ENCODE results near the gene MYG1. TPM values are rescaled to one million over a fixed set of nuclear protein-coding genes. Genes with fewer than 3 reads are reported as not detected.
"Not testable (repeated sequence)": the region's sequence is repeated elsewhere in the genome, so short reads cannot be mapped to it uniquely, and the experiment has no call there.

MYG1 gene
- total RNA-seq, 1 experiment from 2014 or later = 91.8 TPM

DNA sequence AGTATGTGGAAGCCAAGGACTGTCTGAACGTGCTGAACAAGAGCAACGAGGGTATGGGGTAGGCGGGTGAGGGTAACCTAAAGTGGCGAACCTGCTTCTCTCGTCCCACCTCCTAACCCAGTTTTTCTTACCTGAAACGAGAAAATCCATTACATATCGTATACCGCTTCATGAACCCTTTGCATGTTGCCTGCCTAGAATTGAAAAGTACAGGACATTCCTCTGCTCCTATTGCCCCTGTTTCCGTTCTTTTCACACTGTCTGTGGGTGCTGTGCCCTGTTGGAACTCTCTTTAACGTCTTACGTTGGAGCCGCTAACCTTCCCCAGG, 3.6 kb upstream of the MYG1 start:
- peaks cover 18 to 60% (median 55%) of the 10 kb centered on the region in 3 experiments for H3K36me3 Mint-ChIP-seq (ENCODE audit: insufficient read depth in 1 of 3, low read depth in 3 of 3)
- peak overlapping the region; percentile 94 to 99 (median 98) for H3K27ac Mint-ChIP-seq
- no peak overlapping the region for H4K91ac ChIP-seq (ENCODE audit: insufficient read length, low read depth, low read length)
- no peak overlapping the region for H4K8ac ChIP-seq (replicated peaks; ENCODE audit: insufficient read length, low read depth, low read length)
- H2AK5ac ChIP-seq (ENCODE audit: insufficient read length, low read length) = no peak overlapping the region
- DNase-seq = no peak
- no peaks in the 10 kb centered on the region for H3K9me3 ChIP-seq (ENCODE audit: control insufficient read depth, low read depth, low read length)
- 0 out of 2 replicates have a peak overlapping the region, but pooled peaks have one; percentile 18 for H3K14ac ChIP-seq (ENCODE audit: insufficient read depth, low read length)
- H2BK15ac ChIP-seq (ENCODE audit: low read depth, low read length) = no peak overlapping the region
- H2AFZ ChIP-seq (ENCODE audit: low read length) = no peak overlapping the region
- no peaks in the 10 kb centered on the region; a peak in 1 of 5 replicates for H3K9me3 Mint-ChIP-seq
- peak overlapping the region; percentile 99 for H3K4me3 Mint-ChIP-seq
- H3K18ac ChIP-seq (ENCODE audit: insufficient read length, low read depth, low read length) = peak overlapping the region; percentile 21
- no peaks in the 10 kb centered on the region for H3K4me1 ChIP-seq (ENCODE audit: insufficient read depth, low read length)
- peaks cover 12% of the 10 kb centered on the region for H3K23me2 ChIP-seq (ENCODE audit: insufficient read length, low read depth, low read length, poor library complexity, severe bottlenecking)
- peaks cover 17 to 21% of the 10 kb centered on the region in 2 experiments for H3K4me1 Mint-ChIP-seq
- no peak overlapping the region for H2BK12ac ChIP-seq (ENCODE audit: insufficient read length, low read depth, low read length)
- no peak overlapping the region for H3T11ph ChIP-seq (ENCODE audit: low read length)
- no peak overlapping the region for H3K56ac ChIP-seq (ENCODE audit: insufficient read length, low read depth, low read length)
- H3K27me3 Mint-ChIP-seq (ENCODE audit: low read depth) = peaks cover 1% of the 10 kb centered on the region; the same call in 1 of the 2 replicates
- no peaks in the 10 kb centered on the region for H4K20me1 ChIP-seq (ENCODE audit: control insufficient read depth, insufficient read depth, insufficient read length)
- no peak overlapping the region for H2BK20ac ChIP-seq (ENCODE audit: low read depth, low read length, poor library complexity, severe bottlenecking)
- H3K27me3 ChIP-seq (ENCODE audit: insufficient read depth, low read length) = no peaks in the 10 kb centered on the region
- H3K23ac ChIP-seq (ENCODE audit: insufficient read length, low read depth, low read length) = no peak overlapping the region
- TF ChIP-seq, protein P1, sequence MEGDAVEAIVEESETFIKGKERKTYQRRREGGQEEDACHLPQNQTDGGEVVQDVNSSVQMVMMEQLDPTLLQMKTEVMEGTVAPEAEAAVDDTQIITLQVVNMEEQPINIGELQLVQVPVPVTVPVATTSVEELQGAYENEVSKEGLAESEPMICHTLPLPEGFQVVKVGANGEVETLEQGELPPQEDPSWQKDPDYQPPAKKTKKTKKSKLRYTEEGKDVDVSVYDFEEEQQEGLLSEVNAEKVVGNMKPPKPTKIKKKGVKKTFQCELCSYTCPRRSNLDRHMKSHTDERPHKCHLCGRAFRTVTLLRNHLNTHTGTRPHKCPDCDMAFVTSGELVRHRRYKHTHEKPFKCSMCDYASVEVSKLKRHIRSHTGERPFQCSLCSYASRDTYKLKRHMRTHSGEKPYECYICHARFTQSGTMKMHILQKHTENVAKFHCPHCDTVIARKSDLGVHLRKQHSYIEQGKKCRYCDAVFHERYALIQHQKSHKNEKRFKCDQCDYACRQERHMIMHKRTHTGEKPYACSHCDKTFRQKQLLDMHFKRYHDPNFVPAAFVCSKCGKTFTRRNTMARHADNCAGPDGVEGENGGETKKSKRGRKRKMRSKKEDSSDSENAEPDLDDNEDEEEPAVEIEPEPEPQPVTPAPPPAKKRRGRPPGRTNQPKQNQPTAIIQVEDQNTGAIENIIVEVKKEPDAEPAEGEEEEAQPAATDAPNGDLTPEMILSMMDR (conservative IDR thresholded peaks at IDR 0.05) = no peak
- H3K9ac ChIP-seq (ENCODE audit: extremely low read depth, insufficient read length, low read length) = peak overlapping the region; percentile 88
- no peak overlapping the region for H2BK5ac ChIP-seq (ENCODE audit: insufficient read length, low read length)
- H2BK120ac ChIP-seq (ENCODE audit: low read depth, low read length, poor library complexity, severe bottlenecking) = no peak overlapping the region
- peaks cover 5% of the 10 kb centered on the region; the same call in 1 of the 2 replicates for H3K79me2 ChIP-seq (ENCODE audit: insufficient read depth, low read length)
- H3K27ac ChIP-seq (ENCODE audit: insufficient read length, low read depth, low read length) = no peak overlapping the region
- peak overlapping the region; percentile 70 for H3K4me2 ChIP-seq (ENCODE audit: insufficient read depth, insufficient read length, low read length)
- no CpG with 5 or more reads among the region's 12 CpGs for WGBS (ENCODE audit: extremely low coverage, insufficient read length, low lambda C conversion rate)
- H4K5ac ChIP-seq (ENCODE audit: insufficient read length, low read depth, low read length) = no peak overlapping the region
- peaks cover 3% of the 10 kb centered on the region for H3K79me1 ChIP-seq (ENCODE audit: insufficient read depth, low read depth, low read length, poor library complexity, severe bottlenecking)
- no peak overlapping the region for H3K4ac ChIP-seq (ENCODE audit: low read depth, low read length)

DNA sequence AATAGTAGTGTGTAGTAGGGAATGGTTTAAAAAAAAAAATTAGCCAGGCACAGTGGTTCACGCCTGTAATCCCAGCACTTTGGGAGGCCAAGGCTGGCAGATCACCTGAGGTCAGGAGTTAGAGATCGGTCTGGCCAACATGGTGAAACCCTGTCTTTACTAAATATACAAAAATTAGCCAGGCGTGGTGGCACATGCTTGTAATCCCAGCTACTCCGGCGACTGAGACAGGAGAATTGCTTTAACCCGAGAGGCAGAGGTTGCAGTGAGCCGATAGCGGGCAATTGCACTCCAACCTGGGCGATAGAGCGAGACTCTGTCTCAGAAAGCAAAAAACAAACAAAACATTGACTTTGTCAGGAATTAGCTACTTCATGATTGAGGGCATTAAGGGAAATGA, 2.4 kb upstream of the MYG1 start:
- H3K23me2 ChIP-seq (ENCODE audit: insufficient read length, low read depth, low read length, poor library complexity, severe bottlenecking) = peaks cover 12% of the 10 kb centered on the region
- H3K9me3 ChIP-seq (ENCODE audit: control insufficient read depth, low read depth, low read length); H2AFZ ChIP-seq (ENCODE audit: low read length); H3K79me2 ChIP-seq (ENCODE audit: insufficient read depth, low read length); H2AK5ac ChIP-seq (ENCODE audit: insufficient read length, low read length); H3K27ac ChIP-seq (ENCODE audit: insufficient read length, low read depth, low read length); H3K4me1 ChIP-seq (ENCODE audit: insufficient read depth, low read length); H3K18ac ChIP-seq (ENCODE audit: insufficient read length, low read depth, low read length); H3K27me3 ChIP-seq (ENCODE audit: insufficient read depth, low read length); H3K27me3 Mint-ChIP-seq (ENCODE audit: low read depth); H3K56ac ChIP-seq (ENCODE audit: insufficient read length, low read depth, low read length); H3K4me2 ChIP-seq (ENCODE audit: insufficient read depth, insufficient read length, low read length); H3K14ac ChIP-seq (ENCODE audit: insufficient read depth, low read length); H3K9me3 Mint-ChIP-seq; H2BK120ac ChIP-seq (ENCODE audit: low read depth, low read length, poor library complexity, severe bottlenecking); DNase-seq; H3K23ac ChIP-seq (ENCODE audit: insufficient read length, low read depth, low read length); H2BK15ac ChIP-seq (ENCODE audit: low read depth, low read length); H2BK12ac ChIP-seq (ENCODE audit: insufficient read length, low read depth, low read length); H4K20me1 ChIP-seq (ENCODE audit: control insufficient read depth, insufficient read depth, insufficient read length); H2BK5ac ChIP-seq (ENCODE audit: insufficient read length, low read length); H3K9ac ChIP-seq (ENCODE audit: extremely low read depth, insufficient read length, low read length); H4K91ac ChIP-seq (ENCODE audit: insufficient read length, low read depth, low read length); H4K5ac ChIP-seq (ENCODE audit: insufficient read length, low read depth, low read length); H4K8ac ChIP-seq (replicated peaks; ENCODE audit: insufficient read length, low read depth, low read length); H3T11ph ChIP-seq (ENCODE audit: low read length); H2BK20ac ChIP-seq (ENCODE audit: low read depth, low read length, poor library complexity, severe bottlenecking); H3K4ac ChIP-seq (ENCODE audit: low read depth, low read length); H3K79me1 ChIP-seq (ENCODE audit: insufficient read depth, low read depth, low read length, poor library complexity, severe bottlenecking): not testable (repeated sequence)
- Mint-ChIP-seq H3K36me3 (ENCODE audit: insufficient read depth in 1 of 3, low read depth in 3 of 3) (peaks cover 20 to 63% (median 59%) of the 10 kb centered on the region in 3 experiments), H3K27ac (peak overlapping the region in 1 of 3 experiments; percentile 79; a peak in 2 of 7 replicates), H3K4me1 (peaks cover 17 to 25% of the 10 kb centered on the region in 2 experiments), H3K4me3 (peak overlapping the region; percentile 99; a peak in 2 of 5 replicates)
- no CpG with 5 or more reads among the region's 10 CpGs for WGBS (ENCODE audit: extremely low coverage, insufficient read length, low lambda C conversion rate)

Measured in H9 (cell line).